ENCODE results near the gene CIBAR2.

Gene CIBAR2

DNA sequence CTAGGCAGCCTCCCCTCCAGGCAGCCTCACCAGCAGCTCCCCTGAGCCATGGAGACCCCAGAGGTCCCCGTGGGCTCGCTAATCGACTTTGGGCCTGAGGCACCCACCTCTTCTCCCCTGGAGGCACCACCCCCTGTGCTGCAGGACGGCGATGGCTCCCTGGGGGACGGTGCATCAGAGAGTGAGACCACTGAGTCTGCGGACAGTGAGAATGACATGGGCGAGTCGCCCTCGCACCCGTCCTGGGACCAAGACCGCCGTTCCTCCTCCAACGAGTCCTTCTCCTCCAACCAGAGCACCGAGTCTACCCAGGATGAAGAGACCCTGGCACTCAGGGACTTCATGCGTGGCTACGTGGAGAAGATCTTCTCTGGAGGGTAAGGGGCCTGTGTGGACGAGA lies 45.2 kb downstream of the CIBAR2 start:
- Histone ChIP-seq H3K27me3 (ENCODE audit: control insufficient read depth, insufficient read depth, low read length) (no peaks in the 10 kb centered on the region), H3K4me1 (ENCODE audit: control insufficient read depth, insufficient read depth, low read length) (no peaks in the 10 kb centered on the region), H3K27ac (ENCODE audit: low read depth, low read length) (no peak overlapping the region), H3K9ac (ENCODE audit: low read length) (no peak overlapping the region), H3K36me3 (ENCODE audit: control insufficient read depth, insufficient read depth, low read length) (peaks cover 11% of the 10 kb centered on the region), H3K4me3 (ENCODE audit: low read length) (no peak overlapping the region)

DNA sequence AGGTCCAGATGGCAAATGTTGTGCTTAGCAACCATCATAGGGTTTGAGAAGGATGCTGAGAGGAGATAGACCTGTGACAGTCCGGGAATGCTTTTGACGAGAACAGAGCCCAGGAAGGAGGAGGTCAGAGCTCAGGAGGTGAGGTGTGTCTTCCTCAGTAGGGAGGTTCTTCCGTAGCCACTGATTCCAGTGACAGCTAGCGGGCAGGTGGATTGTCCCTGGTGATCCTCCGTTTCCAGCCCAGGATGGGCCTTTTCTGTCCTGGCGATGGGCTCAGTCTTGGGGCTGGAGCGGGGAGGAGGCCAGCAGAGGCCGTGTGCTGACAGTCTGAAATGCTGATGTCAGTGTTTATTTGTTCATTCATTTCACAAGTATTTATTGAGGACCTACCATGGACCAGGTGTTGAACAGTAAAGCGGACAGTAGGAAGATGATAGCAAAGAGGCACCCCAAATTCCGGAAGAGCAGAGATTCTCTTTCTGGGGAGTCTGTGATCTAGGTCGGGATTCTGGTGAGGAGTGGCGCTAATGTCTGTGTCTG lies 45.9 kb downstream of the CIBAR2 start:
- no peak overlapping the region for H3K4me3 ChIP-seq (ENCODE audit: low read length)
- no peak overlapping the region for H3K9ac ChIP-seq (ENCODE audit: low read length)
- no peaks in the 10 kb centered on the region for H3K4me1 ChIP-seq (ENCODE audit: control insufficient read depth, insufficient read depth, low read length)
- no peak overlapping the region for H3K27ac ChIP-seq (ENCODE audit: low read depth, low read length)
- H3K27me3 ChIP-seq (ENCODE audit: control insufficient read depth, insufficient read depth, low read length): no peaks in the 10 kb centered on the region
- peaks cover 11% of the 10 kb centered on the region for H3K36me3 ChIP-seq (ENCODE audit: control insufficient read depth, insufficient read depth, low read length)

DNA sequence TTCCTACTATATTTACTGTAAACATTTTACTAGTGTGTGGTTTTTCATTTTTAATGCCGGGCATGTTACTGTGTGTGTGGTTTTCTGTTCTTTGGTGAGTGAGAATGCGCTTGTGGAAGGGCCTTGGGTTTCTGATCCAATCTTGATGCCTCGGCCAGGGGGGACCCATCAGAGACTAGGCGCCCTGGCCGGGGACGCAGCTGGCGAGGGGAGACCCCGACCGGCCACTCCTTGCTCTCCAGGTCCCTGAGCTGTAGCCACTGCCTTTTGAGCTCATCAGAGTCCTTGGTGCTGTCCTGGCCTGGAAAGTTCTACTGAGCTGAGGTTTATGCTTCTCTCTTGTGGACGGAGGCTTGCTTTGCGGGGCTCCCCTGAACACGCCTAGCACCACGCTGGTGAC lies 47.2 kb downstream of the CIBAR2 start:
- H3K27me3 ChIP-seq (ENCODE audit: control insufficient read depth, insufficient read depth, low read length): no peaks in the 10 kb centered on the region
- no peaks in the 10 kb centered on the region for H3K4me1 ChIP-seq (ENCODE audit: control insufficient read depth, insufficient read depth, low read length)
- H3K27ac ChIP-seq (ENCODE audit: low read depth, low read length): no peak overlapping the region
- no peak overlapping the region for H3K4me3 ChIP-seq (ENCODE audit: low read length)
- H3K36me3 ChIP-seq (ENCODE audit: control insufficient read depth, insufficient read depth, low read length): peaks cover 6% of the 10 kb centered on the region
- no peak overlapping the region for H3K9ac ChIP-seq (ENCODE audit: low read length)

DNA sequence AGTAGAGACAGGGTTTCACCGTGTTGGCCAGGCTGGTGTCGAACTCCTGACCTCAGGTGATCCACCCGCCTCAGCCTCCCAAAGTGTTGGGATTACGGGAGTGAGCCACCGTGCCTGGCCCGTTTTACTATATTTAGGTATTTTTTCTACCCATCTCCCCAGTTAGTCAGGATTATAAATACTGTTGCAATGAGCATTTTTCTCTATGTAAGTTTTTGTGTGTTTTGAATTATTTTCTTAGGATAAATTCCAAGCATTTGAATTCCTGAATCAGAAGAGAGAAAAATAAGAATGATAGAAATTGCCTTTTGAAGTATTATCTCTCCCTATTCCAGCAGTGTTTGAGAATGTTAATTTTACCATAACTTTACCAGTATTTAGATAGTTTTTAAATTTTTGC lies 48.1 kb downstream of the CIBAR2 start:
- peaks cover 6% of the 10 kb centered on the region for H3K36me3 ChIP-seq (ENCODE audit: control insufficient read depth, insufficient read depth, low read length)
- H3K4me3 ChIP-seq (ENCODE audit: low read length): no peak overlapping the region
- H3K4me1 ChIP-seq (ENCODE audit: control insufficient read depth, insufficient read depth, low read length): no peaks in the 10 kb centered on the region
- no peak overlapping the region for H3K9ac ChIP-seq (ENCODE audit: low read length)
- H3K27me3 ChIP-seq (ENCODE audit: control insufficient read depth, insufficient read depth, low read length): no peaks in the 10 kb centered on the region
- no peak overlapping the region for H3K27ac ChIP-seq (ENCODE audit: low read depth, low read length)

DNA sequence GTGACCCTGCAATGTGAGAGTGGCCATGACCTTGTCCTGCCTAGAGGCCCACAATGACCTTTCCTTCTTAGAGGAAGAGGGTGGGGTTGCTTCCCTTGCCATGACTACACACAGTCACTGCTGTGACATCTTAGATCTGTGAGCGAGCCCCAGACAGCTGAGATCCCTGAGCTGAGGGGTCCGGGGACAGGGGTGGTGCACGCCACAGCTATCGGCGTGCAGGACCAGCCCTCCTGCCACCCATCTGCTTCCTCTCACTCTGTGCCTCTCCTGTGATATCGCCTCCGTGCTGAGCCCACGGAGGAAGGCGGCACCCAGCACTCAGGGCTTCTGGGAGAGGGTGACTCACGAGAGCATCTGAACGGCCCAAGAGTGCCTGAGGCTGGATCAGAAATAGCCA lies 49.4 kb downstream of the CIBAR2 start:
- Histone ChIP-seq H3K4me3 (ENCODE audit: low read length) (no peak overlapping the region), H3K9ac (ENCODE audit: low read length) (no peak overlapping the region), H3K4me1 (ENCODE audit: control insufficient read depth, insufficient read depth, low read length) (no peaks in the 10 kb centered on the region), H3K27ac (ENCODE audit: low read depth, low read length) (no peak overlapping the region), H3K36me3 (ENCODE audit: control insufficient read depth, insufficient read depth, low read length) (peaks cover 6% of the 10 kb centered on the region), H3K27me3 (ENCODE audit: control insufficient read depth, insufficient read depth, low read length) (no peaks in the 10 kb centered on the region)

DNA sequence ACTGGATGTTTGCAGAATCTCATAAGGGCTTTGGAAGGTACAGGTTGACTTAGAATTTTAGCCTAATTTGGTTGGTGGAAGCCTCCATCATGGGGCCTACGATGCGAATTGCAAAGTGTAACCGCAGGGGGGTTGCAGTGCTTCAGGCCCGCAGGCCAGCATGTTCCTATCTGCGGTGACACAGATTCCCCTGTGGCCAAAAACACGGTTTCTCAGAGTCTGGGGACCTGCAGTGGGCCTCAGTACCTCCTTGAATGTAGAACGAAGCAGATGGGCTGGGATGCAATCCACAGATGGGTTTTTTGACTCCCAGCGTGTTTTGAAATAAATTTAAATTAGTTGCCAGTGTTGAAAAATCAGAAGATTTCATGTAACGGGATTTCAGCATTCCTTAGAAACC lies 49.9 kb downstream of the CIBAR2 start:
- Histone ChIP-seq H3K27me3 (ENCODE audit: control insufficient read depth, insufficient read depth, low read length) (no peaks in the 10 kb centered on the region), H3K27ac (ENCODE audit: low read depth, low read length) (no peak overlapping the region), H3K4me1 (ENCODE audit: control insufficient read depth, insufficient read depth, low read length) (no peaks in the 10 kb centered on the region), H3K4me3 (ENCODE audit: low read length) (no peak overlapping the region), H3K9ac (ENCODE audit: low read length) (no peak overlapping the region), H3K36me3 (ENCODE audit: control insufficient read depth, insufficient read depth, low read length) (peaks cover 3% of the 10 kb centered on the region)

DNA sequence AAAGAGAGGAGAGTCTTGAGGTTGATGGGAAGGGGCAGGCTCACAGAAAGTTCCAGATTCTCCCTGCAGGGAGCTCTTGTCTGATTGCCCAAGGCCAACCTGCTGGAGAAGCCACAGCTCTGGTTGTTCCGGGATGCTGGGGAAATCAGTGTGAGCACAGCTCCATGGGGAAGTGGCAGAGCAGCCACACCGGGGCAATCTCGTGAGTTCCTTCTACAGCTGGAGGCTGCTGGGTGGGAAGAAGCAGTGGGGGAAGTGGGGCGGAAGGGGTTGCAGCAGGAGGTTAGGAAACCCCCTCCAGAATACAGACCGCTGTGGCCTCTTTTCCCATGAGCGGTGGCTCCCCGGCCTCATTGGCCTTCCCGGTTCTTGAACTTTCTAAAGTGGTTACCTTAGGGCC lies 50.7 kb downstream of the CIBAR2 start:
- Histone ChIP-seq H3K27me3 (ENCODE audit: control insufficient read depth, insufficient read depth, low read length) (no peaks in the 10 kb centered on the region), H3K4me1 (ENCODE audit: control insufficient read depth, insufficient read depth, low read length) (no peaks in the 10 kb centered on the region), H3K9ac (ENCODE audit: low read length) (no peak overlapping the region), H3K4me3 (ENCODE audit: low read length) (no peak overlapping the region), H3K36me3 (ENCODE audit: control insufficient read depth, insufficient read depth, low read length) (no peaks in the 10 kb centered on the region), H3K27ac (ENCODE audit: low read depth, low read length) (no peak overlapping the region)

DNA sequence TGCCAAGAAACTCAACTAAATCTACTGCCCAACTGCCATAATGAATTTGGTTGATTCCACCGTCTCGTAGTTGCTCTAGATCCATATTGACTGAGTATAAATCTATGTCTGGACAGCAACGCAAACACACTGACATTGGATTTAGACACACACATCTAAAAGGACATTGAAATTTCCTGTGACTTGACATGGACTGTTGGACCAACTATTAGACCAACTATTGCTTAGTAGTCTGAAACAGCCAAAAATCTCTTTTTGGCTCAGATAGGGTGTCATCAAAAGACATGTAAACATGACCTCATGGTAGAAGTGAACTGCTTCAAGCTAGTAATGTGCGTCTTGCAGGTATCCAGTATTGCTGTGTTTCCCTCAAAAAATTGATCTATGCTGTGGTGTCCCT lies 53.4 kb downstream of the CIBAR2 start:
- Histone ChIP-seq H3K36me3 (ENCODE audit: control insufficient read depth, insufficient read depth, low read length) (no peaks in the 10 kb centered on the region), H3K9ac (ENCODE audit: low read length) (no peak overlapping the region), H3K4me3 (ENCODE audit: low read length) (no peak overlapping the region), H3K27ac (ENCODE audit: low read depth, low read length) (no peak overlapping the region), H3K27me3 (ENCODE audit: control insufficient read depth, insufficient read depth, low read length) (no peaks in the 10 kb centered on the region), H3K4me1 (ENCODE audit: control insufficient read depth, insufficient read depth, low read length) (peaks cover 11% of the 10 kb centered on the region)

DNA sequence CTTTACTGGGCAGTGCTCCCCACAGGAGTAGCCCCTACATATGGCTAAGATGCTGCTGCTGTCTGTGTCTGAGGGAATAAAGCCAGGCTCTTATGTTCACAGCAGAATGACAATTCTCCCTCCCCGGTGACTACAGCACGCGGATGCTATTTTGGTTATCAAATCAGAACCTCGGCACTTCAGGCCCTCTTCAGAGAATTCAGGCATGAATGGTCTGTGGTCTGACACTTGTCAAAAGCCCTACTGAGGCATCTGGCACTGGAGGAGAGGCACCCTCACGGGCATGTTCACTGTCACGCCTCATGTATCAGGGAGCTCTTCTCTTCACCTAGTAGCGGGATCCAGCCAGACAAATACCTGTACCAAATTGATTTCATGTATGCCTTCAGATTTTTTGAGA lies 54.3 kb downstream of the CIBAR2 start:
- Histone ChIP-seq H3K4me1 (ENCODE audit: control insufficient read depth, insufficient read depth, low read length) (peaks cover 11% of the 10 kb centered on the region), H3K36me3 (ENCODE audit: control insufficient read depth, insufficient read depth, low read length) (no peaks in the 10 kb centered on the region), H3K9ac (ENCODE audit: low read length) (no peak overlapping the region), H3K27me3 (ENCODE audit: control insufficient read depth, insufficient read depth, low read length) (no peaks in the 10 kb centered on the region), H3K4me3 (ENCODE audit: low read length) (no peak overlapping the region), H3K27ac (ENCODE audit: low read depth, low read length) (no peak overlapping the region)

DNA sequence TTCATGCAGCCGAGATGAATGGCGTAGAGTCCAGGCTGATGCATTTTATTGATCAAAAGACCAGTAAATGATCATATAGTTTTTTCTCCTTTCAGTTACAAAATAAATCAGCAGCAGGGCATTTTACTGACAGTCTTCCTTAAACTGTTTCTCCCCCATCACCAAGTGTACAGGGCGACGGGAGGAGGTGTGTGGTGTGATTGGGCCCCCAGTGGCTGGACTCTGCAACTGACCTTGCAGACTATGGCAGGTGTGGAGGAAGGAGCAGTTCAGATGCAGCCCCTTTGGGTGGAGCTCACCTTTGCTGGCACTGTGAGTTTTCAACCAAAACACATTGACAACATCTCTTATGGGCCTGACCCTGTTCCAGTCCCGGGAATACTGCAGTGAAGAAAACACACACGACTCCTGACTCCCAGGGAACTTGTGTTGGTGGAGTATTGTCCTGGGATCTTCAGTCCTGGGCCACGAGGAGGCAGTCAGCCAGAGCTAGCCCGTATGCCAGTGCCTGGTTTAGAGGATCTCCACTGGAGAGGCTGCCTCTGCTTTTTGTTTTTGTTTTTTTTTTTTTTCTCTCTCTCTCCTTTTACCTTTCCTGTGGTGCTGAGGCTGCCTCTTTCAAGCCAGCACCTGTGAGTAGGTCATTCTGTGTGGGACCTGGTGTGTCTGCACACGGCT lies 54.9 kb downstream of the CIBAR2 start:
- H3K4me1 ChIP-seq (ENCODE audit: control insufficient read depth, insufficient read depth, low read length): peaks cover 11% of the 10 kb centered on the region

DNA sequence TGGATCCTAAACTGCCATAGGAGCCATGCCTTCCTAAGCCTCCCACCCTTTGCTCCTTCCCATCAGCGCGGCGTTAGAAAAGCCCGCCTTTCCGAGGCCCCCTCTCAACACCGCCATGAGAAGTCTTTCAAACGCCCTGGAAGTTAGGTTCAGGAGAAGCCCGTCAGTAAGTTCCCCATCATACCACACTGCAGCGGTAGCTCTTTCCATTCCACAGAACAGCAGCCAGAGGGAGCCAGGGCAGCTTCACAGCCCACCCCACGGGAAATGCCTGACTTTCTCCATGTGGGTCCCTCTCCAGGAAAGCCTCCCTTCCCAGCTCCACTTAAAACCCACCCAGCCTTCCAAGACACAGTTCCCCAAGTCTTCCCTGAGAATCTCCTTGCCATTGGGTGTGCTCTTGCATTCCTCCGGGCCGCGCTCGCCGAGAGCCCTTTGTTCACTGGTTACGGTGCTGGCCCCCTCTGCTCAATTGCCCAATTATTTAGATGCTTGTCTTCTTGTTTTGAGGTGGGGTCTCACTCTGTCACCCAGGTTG lies 56.0 kb downstream of the CIBAR2 start:
- Histone ChIP-seq H3K27me3 (ENCODE audit: control insufficient read depth, insufficient read depth, low read length) (no peaks in the 10 kb centered on the region), H3K9ac (ENCODE audit: low read length) (no peak overlapping the region), H3K4me3 (ENCODE audit: low read length) (peak overlapping the region; percentile 49), H3K27ac (ENCODE audit: low read depth, low read length) (peak overlapping the region; percentile 79), H3K36me3 (ENCODE audit: control insufficient read depth, insufficient read depth, low read length) (no peaks in the 10 kb centered on the region), H3K4me1 (ENCODE audit: control insufficient read depth, insufficient read depth, low read length) (peaks cover 11% of the 10 kb centered on the region)

More for the DNA sequence above, 54.9 kb downstream of the CIBAR2 start:
- H3K27ac ChIP-seq (ENCODE audit: low read depth, low read length): no peak overlapping the region
- H3K27me3 ChIP-seq (ENCODE audit: control insufficient read depth, insufficient read depth, low read length): no peaks in the 10 kb centered on the region
- H3K9ac ChIP-seq (ENCODE audit: low read length): no peak overlapping the region
- H3K4me3 ChIP-seq (ENCODE audit: low read length): no peak overlapping the region
- no peaks in the 10 kb centered on the region for H3K36me3 ChIP-seq (ENCODE audit: control insufficient read depth, insufficient read depth, low read length)

DNA sequence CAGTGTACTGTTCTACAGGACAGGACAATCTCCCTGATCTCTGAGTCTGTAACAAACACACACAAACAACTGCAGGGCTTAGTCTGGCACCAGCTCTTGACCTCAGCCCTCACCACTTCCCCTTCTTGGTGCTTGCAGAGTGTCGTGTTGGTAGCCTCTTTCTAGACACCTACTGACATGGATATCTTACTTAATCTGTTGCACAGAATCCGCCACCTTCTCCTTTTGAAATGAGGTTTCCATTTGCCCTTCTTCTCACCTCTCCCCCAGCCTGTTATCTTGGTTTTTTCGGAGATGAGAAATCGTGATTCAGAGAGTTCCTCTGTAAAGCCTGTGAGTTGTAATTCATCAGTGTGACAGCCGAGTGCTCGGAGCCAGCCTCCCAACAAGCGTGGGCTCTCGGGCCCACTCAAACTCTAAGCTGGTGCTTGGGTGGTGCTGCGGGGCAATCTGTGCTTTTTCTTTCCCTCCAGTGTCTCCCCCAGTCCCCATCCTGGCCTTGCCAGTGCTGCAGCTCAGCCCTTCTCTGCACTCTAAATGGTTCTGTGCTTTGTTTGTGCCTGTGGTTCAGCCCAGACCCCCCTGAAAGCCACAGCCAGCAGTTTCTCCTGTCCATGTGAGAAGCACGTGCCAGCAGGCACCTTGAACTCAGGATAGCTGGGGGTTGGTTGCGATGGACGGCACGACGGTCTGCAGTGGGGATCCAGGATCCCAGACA lies 56.6 kb downstream of the CIBAR2 start:
- Histone ChIP-seq H3K4me3 (ENCODE audit: low read length) (peak overlapping the region; percentile 49), H3K27ac (ENCODE audit: low read depth, low read length) (peak overlapping the region; percentile 79), H3K9ac (ENCODE audit: low read length) (peak overlapping the region; percentile 13), H3K27me3 (ENCODE audit: control insufficient read depth, insufficient read depth, low read length) (no peaks in the 10 kb centered on the region), H3K36me3 (ENCODE audit: control insufficient read depth, insufficient read depth, low read length) (no peaks in the 10 kb centered on the region), H3K4me1 (ENCODE audit: control insufficient read depth, insufficient read depth, low read length) (peaks cover 11% of the 10 kb centered on the region)
